Adrenal gland (tissue), 12 donors: Measurements from ENCODE around the gene TMEM271. TPM values are rescaled to one million over a fixed set of nuclear protein-coding genes. Genes with fewer than 3 reads are reported as not detected.
A peak's percentile ranks its signal among the peaks of the same experiment; 100 is the strongest.
"Not testable (repeated sequence)": the region's sequence is repeated elsewhere in the genome, so short reads cannot be mapped to it uniquely, and the experiment has no call there.

Experiments
- DNase-seq, 7 donors: peaks; one replicate each; pipeline ENCODE4 v3.0.0-alpha.2; 2019 to 2020
- H3K27ac ChIP-seq, 5 donors: fragments of 200-600 bp; sonication (generic) in 4 of 5; 1 replicate in 3 of 5; 2 replicates in 2 of 5; pipeline versions ENCODE4 v1.5.1 to v1.8.0; 2016 to 2020; ENCODE audit warnings: mild to moderate bottlenecking in 1 of 5
- H3K27me3 ChIP-seq: fragments of 200-600 bp; 2 replicates; pipeline ENCODE4 v1.8.0; 2021
- H3K36me3 ChIP-seq, 2 donors: fragments of 200-600 bp; replicated peaks in 1 of 2; 1 replicate in 1 of 2; 2 replicates in 1 of 2; pipeline versions ENCODE4 v1.5.1 to v1.8.0; 2018 to 2022
- H3K4me1 ChIP-seq, 2 donors: fragments of 200-600 bp; replicated peaks in 1 of 2; 1 replicate in 1 of 2; 2 replicates in 1 of 2; pipeline versions ENCODE4 v1.5.1 to v1.8.0; 2018 to 2021
- H3K4me3 ChIP-seq, 4 donors: fragments of 200-600 bp; sonication (generic) in 3 of 4; one replicate each; pipeline ENCODE4 v1.5.1; 2016 to 2018
- H3K9me3 ChIP-seq, 3 donors: fragments of 200-600 bp; sonication (generic) in 1 of 3; replicated peaks in 1 of 3; 1 replicate in 2 of 3; 2 replicates in 1 of 3; pipeline versions ENCODE4 v1.5.1 to v1.8.0; 2016 to 2021
- POLR2A ChIP-seq, 2 donors: fragments of 450-650 bp; IDR thresholded peaks; one replicate each; pipeline ENCODE4 v1.6.1; 2017; ENCODE audit warnings: antibody characterized with exemption in 2 of 2, mild to moderate bottlenecking in 2 of 2, moderate library complexity in 1 of 2
- WGBS, 4 donors: extraction: QIAGEN DNeasy Blood & Tissue Kit in 2 of 4; methylation state at CpG; one replicate each; pipeline versions ENCODE4 v1.1.5 to v1.1.7; 2013 to 2017; 5-methylcytosine and 5-hydroxymethylcytosine counted together
- intact Hi-C, 2 donors: fragments of 100-400 bp; cut with DNase I; formaldehyde crosslinking; loops; one replicate each; pipeline versions ENCODE4 v1.14.1 to v1.15.0; 2022 to 2023
- polyA plus RNA-seq, 3 donors: library from polyadenylated mRNA; stranded (reverse); fragments of 200-250 nt in 2 of 3; fragments of 350-450 nt in 1 of 3; fragmentation: Illumina TruSeq in 1 of 3; extraction: RNeasy Lipid Tissue Mini Kit (QIAGEN cat#74804) in 1 of 3; gene quantifications; one replicate each; pipeline ENCODE4 v1.2.3, GENCODE V29; 2013 to 2014
- total RNA-seq, 9 donors: library from RNA; depleted of rRNA in 4 of 9; stranded (reverse); fragments of >200 nt in 4 of 9; fragments of 120-200 nt in 1 of 9; fragmentation: NEBNext Ultra II Directional in 1 of 9; extraction: Animal tissue kit (Norgen Biotek cat#: 25700) in 1 of 9; gene quantifications; one replicate each; pipeline versions ENCODE4 v1.1.0 to v1.2.4, GENCODE V29; 2013 to 2023
- TF ChIP-seq, protein P1 (sequence below), 6 experiments: fragments of 450-650 bp in 4 of 6; fragments of 200-600 bp in 2 of 6; sonication (generic) in 1 of 6; IDR thresholded peaks; 1 replicate in 5 of 6; 2 replicates in 1 of 6; pipeline versions ENCODE4 v1.5.1 to v1.8.0; 2016 to 2021; ENCODE audit warnings: antibody characterized with exemption in 6 of 6, mild to moderate bottlenecking in 2 of 6, moderate library complexity in 1 of 6
- donor health status: healthy with polysubstance abuse.
- donor health status: Bipolar disorder and iron deficiency.
- donor health status: DM: yes; HTN: yes; CAD: no.
- donor health status: DM: no; HTN: no; CAD: no.
- donor health status: DM: no; HTN: no; CAD: no.
- donor health status: DM: yes; HTN: yes; CAD: no.

TMEM271 gene
- total and polyA plus RNA-seq, 12 donors, result 0.06 to 1.9 (median 0.60) TPM; not detected in 5

DNA sequence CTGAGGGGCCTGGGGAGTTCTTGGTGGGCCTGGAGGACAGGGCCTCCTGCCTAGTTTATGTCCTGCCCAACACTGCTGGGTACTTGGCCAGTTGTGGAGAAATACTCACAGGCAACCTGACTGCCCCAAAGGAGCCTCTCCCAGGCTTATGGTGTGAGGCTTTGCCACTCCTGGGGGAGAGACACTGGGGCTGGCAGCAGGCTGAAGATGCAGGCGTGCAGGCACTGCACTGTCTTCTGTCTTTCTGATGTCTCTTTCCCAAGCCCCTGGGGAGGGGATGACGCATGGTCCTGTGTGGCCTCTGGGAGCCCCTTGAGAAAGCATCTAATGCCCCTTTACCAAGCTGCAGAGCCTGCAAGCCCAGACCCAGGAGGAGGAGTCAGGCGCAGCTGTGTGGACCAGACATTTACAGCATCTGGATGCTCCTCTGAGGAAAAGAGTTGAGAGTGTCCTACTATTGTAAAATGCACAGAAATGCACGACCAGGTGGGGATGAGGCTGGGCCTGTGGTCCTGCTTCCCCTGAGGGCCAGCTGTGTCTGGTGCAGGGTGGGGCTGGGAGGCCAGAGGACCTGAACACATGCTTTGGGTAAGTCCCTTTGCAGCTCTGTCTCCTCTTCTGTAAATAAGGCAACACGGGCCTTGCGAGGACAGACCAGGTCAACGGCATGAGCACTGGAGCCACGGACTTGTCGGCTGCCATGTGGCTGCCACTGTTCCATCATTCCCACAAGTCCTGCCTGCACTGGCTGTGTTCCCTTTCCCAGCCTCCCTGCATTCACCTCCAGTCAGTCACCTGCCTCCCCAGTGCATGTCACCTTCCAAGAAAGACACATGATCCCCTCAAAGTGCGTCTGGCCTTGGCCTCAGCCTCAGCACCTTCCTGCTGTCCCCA lies 8.4 kb downstream of the TMEM271 start:
- no peak for TF ChIP-seq POLR2A (IDR thresholded peaks at IDR 0.05)
- TF ChIP-seq, protein P1, sequence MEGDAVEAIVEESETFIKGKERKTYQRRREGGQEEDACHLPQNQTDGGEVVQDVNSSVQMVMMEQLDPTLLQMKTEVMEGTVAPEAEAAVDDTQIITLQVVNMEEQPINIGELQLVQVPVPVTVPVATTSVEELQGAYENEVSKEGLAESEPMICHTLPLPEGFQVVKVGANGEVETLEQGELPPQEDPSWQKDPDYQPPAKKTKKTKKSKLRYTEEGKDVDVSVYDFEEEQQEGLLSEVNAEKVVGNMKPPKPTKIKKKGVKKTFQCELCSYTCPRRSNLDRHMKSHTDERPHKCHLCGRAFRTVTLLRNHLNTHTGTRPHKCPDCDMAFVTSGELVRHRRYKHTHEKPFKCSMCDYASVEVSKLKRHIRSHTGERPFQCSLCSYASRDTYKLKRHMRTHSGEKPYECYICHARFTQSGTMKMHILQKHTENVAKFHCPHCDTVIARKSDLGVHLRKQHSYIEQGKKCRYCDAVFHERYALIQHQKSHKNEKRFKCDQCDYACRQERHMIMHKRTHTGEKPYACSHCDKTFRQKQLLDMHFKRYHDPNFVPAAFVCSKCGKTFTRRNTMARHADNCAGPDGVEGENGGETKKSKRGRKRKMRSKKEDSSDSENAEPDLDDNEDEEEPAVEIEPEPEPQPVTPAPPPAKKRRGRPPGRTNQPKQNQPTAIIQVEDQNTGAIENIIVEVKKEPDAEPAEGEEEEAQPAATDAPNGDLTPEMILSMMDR (IDR thresholded peaks at IDR 0.05), result no peak
- Histone ChIP-seq H3K4me3 (no peak overlapping the region), H3K36me3 (no peaks in the 10 kb centered on the region), H3K27me3 (peaks cover 10% of the 10 kb centered on the region), H3K4me1 (no peaks in the 10 kb centered on the region), H3K9me3 (no peaks in the 10 kb centered on the region), H3K27ac (no peak overlapping the region)
- intact Hi-C loops, result no loop called here
- 70 to 74% (median 72%) methylated on average over 8 to 10 of the region's 10 CpGs for WGBS, 4 donors
- peak in 1 of 7 donors; percentile 21 for DNase-seq

GRCh38 chr4:566508-567295 lies 9.4 kb downstream of the TMEM271 start:
- WGBS, 4 donors, result 63 to 82% (median 72%) methylated on average over 1 to 2 of the region's 2 CpGs
- no peaks in the 10 kb centered on the region for H3K36me3 ChIP-seq
- H3K27me3 ChIP-seq, result peaks cover under 1% of the 10 kb centered on the region
- intact Hi-C loops, result no loop called here
- TF ChIP-seq, protein P1 (IDR thresholded peaks at IDR 0.05), result no peak
- no peak for TF ChIP-seq POLR2A (IDR thresholded peaks at IDR 0.05)
- H3K27ac ChIP-seq, result no peak overlapping the region
- no peak for DNase-seq
- H3K4me3 ChIP-seq, result no peak overlapping the region
- H3K4me1 ChIP-seq, result no peaks in the 10 kb centered on the region
- H3K9me3 ChIP-seq, result no peaks in the 10 kb centered on the region

- Histone ChIP-seq H3K27me3 (no peaks in the 10 kb centered on the region), H3K4me3 (no peak overlapping the region), H3K27ac (no peak overlapping the region), H3K4me1 (no peaks in the 10 kb centered on the region), H3K36me3 (no peaks in the 10 kb centered on the region), H3K9me3 (no peaks in the 10 kb centered on the region)
- no peak for DNase-seq
- WGBS, 4 donors, result 84 to 90% (median 89%) methylated on average over 7 of the region's 7 CpGs
- intact Hi-C loops, result no loop called here
- TF ChIP-seq POLR2A (IDR thresholded peaks at IDR 0.05), result no peak
- TF ChIP-seq, protein P1 (IDR thresholded peaks at IDR 0.05), result no peak
These were observed 10.1 kb downstream of the TMEM271 start for GRCh38 chr4:566035-566434.

DNA sequence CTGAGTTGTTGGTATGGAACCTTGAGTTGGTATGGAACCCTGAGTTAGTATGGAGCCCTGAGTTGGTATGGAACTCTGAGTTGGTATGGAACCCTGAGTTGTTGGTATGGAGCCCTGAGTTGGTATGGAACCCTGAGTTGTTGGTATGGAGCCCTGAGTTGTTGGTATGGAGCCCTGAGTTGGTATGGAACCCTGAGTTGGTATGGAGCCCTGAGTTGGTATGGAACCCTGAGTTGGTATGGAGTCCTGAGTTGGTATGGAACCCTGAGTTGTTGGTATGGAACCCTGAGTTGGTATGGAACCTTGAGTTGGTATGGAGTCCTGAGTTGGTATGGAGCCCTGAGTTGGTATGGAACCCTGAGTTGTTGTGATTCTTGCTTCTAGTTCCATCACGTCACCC lies 10.5 kb downstream of the TMEM271 start:
- DNase-seq, H3K27ac ChIP-seq, H3K36me3 ChIP-seq, H3K4me3 ChIP-seq, H3K27me3 ChIP-seq, intact Hi-C loops, H3K4me1 ChIP-seq, H3K9me3 ChIP-seq: not testable (repeated sequence)
- WGBS, 4 donors, result 58 to 90% (median 77%) methylated on average over 1 of the region's 1 CpG

DNA sequence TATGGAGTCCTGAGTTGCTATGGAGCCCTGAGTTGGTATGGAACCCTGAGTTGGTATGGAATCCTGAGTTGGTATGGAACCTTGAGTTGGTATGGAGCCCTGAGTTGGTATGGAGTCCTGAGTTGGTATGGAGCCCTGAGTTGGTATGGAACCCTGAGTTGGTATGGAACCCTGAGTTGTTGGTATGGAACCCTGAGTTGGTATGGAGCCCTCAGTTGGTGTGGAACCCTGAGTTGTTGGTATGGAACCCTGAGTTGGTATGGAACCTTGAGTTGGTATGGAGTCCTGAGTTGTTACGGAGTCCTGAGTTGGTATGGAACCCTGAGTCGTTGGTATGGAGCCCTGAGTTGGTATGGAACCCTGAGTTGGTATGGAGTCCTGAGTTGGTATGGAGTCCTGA lies 13.6 kb downstream of the TMEM271 start:
- H3K4me3 ChIP-seq, DNase-seq, H3K9me3 ChIP-seq, H3K27ac ChIP-seq, intact Hi-C loops, H3K4me1 ChIP-seq, H3K27me3 ChIP-seq, H3K36me3 ChIP-seq: not testable (repeated sequence)
- WGBS, 4 donors, result 33 to 82% (median 79%) methylated on average over 2 of the region's 2 CpGs
